ENCODE results near the gene ZDHHC19. TPM values are rescaled to one million over a fixed set of nuclear protein-coding genes. Genes with fewer than 3 reads are reported as not detected.
"Not testable (repeated sequence)": the region's sequence is repeated elsewhere in the genome, so short reads cannot be mapped to it uniquely, and the experiment has no call there.

ZDHHC19 gene
- not detected in 2 replicates for total RNA-seq

- no peak for DNase-seq (ENCODE audit: extremely low read depth, low read depth, low spot score)
Measured at GRCh38 chr3:196210673-196211556, at the start of gene ZDHHC19. Gene ZDHHC19 (minus strand): TSS chr3:196211400. CDS start chr3:196211315, 85 bp downstream.

- DNase-seq (ENCODE audit: extremely low read depth, low read depth, low spot score), result no peak
Measured at GRCh38 chr3:196260784-196261183, 49.6 kb upstream of the ZDHHC19 start.

GRCh38 chr3:196255776-196256175, 44.6 kb upstream of the ZDHHC19 start:
- DNase-seq (ENCODE audit: extremely low read depth, low read depth, low spot score), result no peak

- DNase-seq (ENCODE audit: extremely low read depth, low read depth, low spot score), result no peak
Measured at GRCh38 chr3:196254376-196255283, 43.4 kb upstream of the ZDHHC19 start.

- DNase-seq (ENCODE audit: extremely low read depth, low read depth, low spot score), result no peak
Measured at GRCh38 chr3:196251918-196252317, 40.7 kb upstream of the ZDHHC19 start.

GRCh38 chr3:196246612-196247308, 35.6 kb upstream of the ZDHHC19 start:
- no peak for DNase-seq (ENCODE audit: extremely low read depth, low read depth, low spot score)

- not testable (repeated sequence) for DNase-seq (ENCODE audit: extremely low read depth, low read depth, low spot score)
Measured at GRCh38 chr3:196244166-196244565, 33.0 kb upstream of the ZDHHC19 start.

- DNase-seq (ENCODE audit: extremely low read depth, low read depth, low spot score), result no peak
Measured at GRCh38 chr3:196241704-196242103, 30.5 kb upstream of the ZDHHC19 start.

- no peak for DNase-seq (ENCODE audit: extremely low read depth, low read depth, low spot score)
Measured at GRCh38 chr3:196240424-196240823, 29.2 kb upstream of the ZDHHC19 start.

GRCh38 chr3:196238612-196239560, 27.7 kb upstream of the ZDHHC19 start:
- DNase-seq (ENCODE audit: extremely low read depth, low read depth, low spot score), result no peak

- DNase-seq (ENCODE audit: extremely low read depth, low read depth, low spot score), result no peak
Measured at GRCh38 chr3:196237203-196237602, 26.0 kb upstream of the ZDHHC19 start.

- no peak for DNase-seq (ENCODE audit: extremely low read depth, low read depth, low spot score)
Measured at GRCh38 chr3:196236223-196236622, 25.0 kb upstream of the ZDHHC19 start.

- no peak for DNase-seq (ENCODE audit: extremely low read depth, low read depth, low spot score)
Measured at GRCh38 chr3:196235452-196236122, 24.4 kb upstream of the ZDHHC19 start.

GRCh38 chr3:196232882-196233251, 21.7 kb upstream of the ZDHHC19 start:
- DNase-seq (ENCODE audit: extremely low read depth, low read depth, low spot score), result no peak

- DNase-seq (ENCODE audit: extremely low read depth, low read depth, low spot score), result no peak
Measured at GRCh38 chr3:196232154-196232881, 21.1 kb upstream of the ZDHHC19 start.

- no peak for DNase-seq (ENCODE audit: extremely low read depth, low read depth, low spot score)
Measured at GRCh38 chr3:196227629-196228493, 16.7 kb upstream of the ZDHHC19 start.

- no peak for DNase-seq (ENCODE audit: extremely low read depth, low read depth, low spot score)
Measured at GRCh38 chr3:196227121-196227561, 15.9 kb upstream of the ZDHHC19 start.
